SU-DHL-6 (cell line): ENCODE measurements around the gene CD8A.

ENCODE experiments used
- H2AFZ ChIP-seq: fragments of 200-600 bp; sonication (generic); 2 replicates; pipeline ENCODE4 v1.6.1; 2014; ENCODE audit warnings: low read depth, mild to moderate bottlenecking, moderate library complexity, mixed read lengths, antibody characterized with exemption, low read length; ENCODE audit not compliant: severe bottlenecking
- H3F3A ChIP-seq: fragments of 200-600 bp; shearing (Covaris generic); 2 replicates; pipeline ENCODE4 v1.6.0; 2016; ENCODE audit warnings: antibody characterized with exemption, mild to moderate bottlenecking; ENCODE audit not compliant: insufficient read depth
- H3K27ac ChIP-seq: fragments of 200-600 bp; sonication (generic); 2 replicates; pipeline ENCODE4 v1.5.1; 2016; ENCODE audit warnings: low read depth, mild to moderate bottlenecking, low read length, moderate library complexity, mixed read lengths
- H3K27me3 ChIP-seq: fragments of 200-600 bp; sonication (generic), shearing (Covaris generic); 2 replicates; pipeline ENCODE4 v1.6.0; 2014; ENCODE audit warnings: mild to moderate bottlenecking, low read length
- H3K36me3 ChIP-seq: fragments of 200-600 bp; sonication (generic); 2 replicates; pipeline ENCODE4 v1.6.1; 2014; ENCODE audit warnings: mild to moderate bottlenecking, low read length, mixed read lengths
- H3K4me2 ChIP-seq: fragments of 300-600, 200-600 bp; shearing (Covaris generic), sonication (generic); 2 replicates; pipeline ENCODE4 v1.6.0; 2014; ENCODE audit warnings: low read length, low read depth, mild to moderate bottlenecking; ENCODE audit not compliant: poor library complexity, severe bottlenecking
- H3K4me3 ChIP-seq: fragments of 200-600 bp; sonication (generic); 2 replicates; pipeline ENCODE4 v1.5.1; 2014; ENCODE audit warnings: antibody characterized with exemption, low read length, mild to moderate bottlenecking, mixed read lengths; ENCODE audit not compliant: insufficient read depth, poor library complexity, severe bottlenecking
- H3K79me2 ChIP-seq: fragments of 200-600 bp; sonication (generic); 2 replicates; pipeline ENCODE4 v1.6.1; 2014; ENCODE audit warnings: mild to moderate bottlenecking, low read length, moderate library complexity; ENCODE audit not compliant: insufficient read depth
- H3K9ac ChIP-seq: fragments of 200-600 bp; sonication (generic); 2 replicates; pipeline ENCODE4 v1.7.0; 2014; ENCODE audit warnings: mild to moderate bottlenecking, low read length
- H3K9me2 ChIP-seq: fragments of 200-600 bp; sonication (generic); replicated peaks from 2 replicates; pipeline ENCODE4 v1.6.1; 2014; ENCODE audit warnings: low read length; ENCODE audit not compliant: insufficient read depth
- H3K9me3 ChIP-seq: fragments of 200-600 bp; sonication (generic); 2 replicates; pipeline ENCODE4 v1.6.1; 2014; ENCODE audit warnings: low read length, mixed read lengths; ENCODE audit not compliant: insufficient read depth
- H4K20me1 ChIP-seq: fragments of 200-600 bp; sonication (generic); 2 replicates; pipeline ENCODE4 v1.6.1; 2014; ENCODE audit warnings: low read depth, mild to moderate bottlenecking, antibody characterized with exemption, low read length, moderate library complexity, mixed read lengths
- EZH2phosphoT487 ChIP-seq: fragments of 200-600 bp; sonication (generic), shearing (Covaris generic); conservative IDR thresholded peaks from 2 replicates; pipeline ENCODE4 v1.6.1; 2018; ENCODE audit warnings: mild to moderate bottlenecking, antibody characterized with exemption, low read length, moderate library complexity, mixed read lengths
- TF ChIP-seq, protein P1 (sequence below): fragments of 200-600 bp; sonication (generic); IDR thresholded peaks from one replicate; pipeline ENCODE4 v1.5.1; 2017; ENCODE audit warnings: antibody characterized with exemption, mild to moderate bottlenecking, low read length, moderate library complexity; ENCODE audit not compliant: insufficient read depth, poor library complexity, severe bottlenecking

CD8A gene

DNA sequence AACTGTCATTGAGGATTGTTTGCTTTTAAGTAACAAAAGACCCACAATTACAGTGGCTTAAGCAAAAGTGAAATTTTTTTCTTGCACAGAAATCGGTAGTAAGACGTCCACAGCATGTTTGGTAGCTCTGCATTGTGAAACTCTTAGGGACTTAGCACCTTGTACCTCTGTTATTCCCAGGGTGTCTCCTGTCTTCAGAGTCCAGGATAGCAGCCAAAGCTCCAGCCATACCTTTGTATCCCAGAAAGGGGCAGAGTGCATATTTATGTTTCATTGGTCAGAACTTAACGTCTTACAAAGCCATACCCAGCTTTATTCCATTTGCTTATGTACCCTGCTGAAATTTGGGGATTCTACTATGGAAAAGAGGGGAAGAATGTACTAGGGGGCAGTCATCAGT lies 37.8 kb downstream of the CD8A start:
- no peak overlapping the region for H2AFZ ChIP-seq
- no peak overlapping the region for H3K9ac ChIP-seq
- no peaks in the 10 kb centered on the region for H3F3A ChIP-seq
- H3K27ac ChIP-seq: no peak overlapping the region
- TF ChIP-seq EZH2phosphoT487: no peak
- TF ChIP-seq, protein P1, sequence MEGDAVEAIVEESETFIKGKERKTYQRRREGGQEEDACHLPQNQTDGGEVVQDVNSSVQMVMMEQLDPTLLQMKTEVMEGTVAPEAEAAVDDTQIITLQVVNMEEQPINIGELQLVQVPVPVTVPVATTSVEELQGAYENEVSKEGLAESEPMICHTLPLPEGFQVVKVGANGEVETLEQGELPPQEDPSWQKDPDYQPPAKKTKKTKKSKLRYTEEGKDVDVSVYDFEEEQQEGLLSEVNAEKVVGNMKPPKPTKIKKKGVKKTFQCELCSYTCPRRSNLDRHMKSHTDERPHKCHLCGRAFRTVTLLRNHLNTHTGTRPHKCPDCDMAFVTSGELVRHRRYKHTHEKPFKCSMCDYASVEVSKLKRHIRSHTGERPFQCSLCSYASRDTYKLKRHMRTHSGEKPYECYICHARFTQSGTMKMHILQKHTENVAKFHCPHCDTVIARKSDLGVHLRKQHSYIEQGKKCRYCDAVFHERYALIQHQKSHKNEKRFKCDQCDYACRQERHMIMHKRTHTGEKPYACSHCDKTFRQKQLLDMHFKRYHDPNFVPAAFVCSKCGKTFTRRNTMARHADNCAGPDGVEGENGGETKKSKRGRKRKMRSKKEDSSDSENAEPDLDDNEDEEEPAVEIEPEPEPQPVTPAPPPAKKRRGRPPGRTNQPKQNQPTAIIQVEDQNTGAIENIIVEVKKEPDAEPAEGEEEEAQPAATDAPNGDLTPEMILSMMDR: no peak
- no peak overlapping the region for H3K4me2 ChIP-seq
- H3K4me3 ChIP-seq: no peak overlapping the region
- peaks cover 31% of the 10 kb centered on the region for H3K79me2 ChIP-seq
- peaks cover 18% of the 10 kb centered on the region; the same call in 1 of the 2 replicates for H3K9me3 ChIP-seq
- H3K27me3 ChIP-seq: no peaks in the 10 kb centered on the region
- H4K20me1 ChIP-seq: no peaks in the 10 kb centered on the region
- peaks cover 42% of the 10 kb centered on the region for H3K36me3 ChIP-seq
- no peaks in the 10 kb centered on the region for H3K9me2 ChIP-seq

DNA sequence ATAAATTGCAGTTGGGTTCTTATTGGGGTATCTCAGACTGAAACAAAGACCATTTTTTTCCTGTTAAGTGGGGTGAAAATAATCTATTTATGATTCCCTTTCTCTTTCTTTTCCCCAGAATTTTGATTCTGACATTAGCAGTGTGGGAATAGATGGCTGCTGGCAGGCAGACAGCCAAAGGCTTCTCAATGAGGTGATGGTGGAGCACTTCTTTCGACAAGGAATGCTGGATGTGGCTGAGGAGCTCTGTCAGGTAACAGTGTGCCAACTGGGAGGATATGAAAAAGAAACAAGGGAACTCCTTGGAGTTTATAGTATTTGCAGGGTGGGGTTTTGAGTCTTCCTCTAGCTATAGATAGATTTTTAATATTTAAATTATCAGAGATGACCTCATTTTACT lies 38.9 kb downstream of the CD8A start:
- Histone ChIP-seq H3K36me3 (peaks cover 42% of the 10 kb centered on the region), H3F3A (no peaks in the 10 kb centered on the region), H3K27me3 (no peaks in the 10 kb centered on the region), H3K4me2 (no peak overlapping the region), H3K4me3 (no peak overlapping the region), H4K20me1 (no peaks in the 10 kb centered on the region), H3K27ac (no peak overlapping the region), H3K9me2 (no peaks in the 10 kb centered on the region), H3K9ac (no peak overlapping the region), H2AFZ (no peak overlapping the region), H3K9me3 (peaks cover 18% of the 10 kb centered on the region; the same call in 1 of the 2 replicates), H3K79me2 (peaks cover 42% of the 10 kb centered on the region)
- no peak for TF ChIP-seq EZH2phosphoT487
- TF ChIP-seq, protein P1: no peak

DNA sequence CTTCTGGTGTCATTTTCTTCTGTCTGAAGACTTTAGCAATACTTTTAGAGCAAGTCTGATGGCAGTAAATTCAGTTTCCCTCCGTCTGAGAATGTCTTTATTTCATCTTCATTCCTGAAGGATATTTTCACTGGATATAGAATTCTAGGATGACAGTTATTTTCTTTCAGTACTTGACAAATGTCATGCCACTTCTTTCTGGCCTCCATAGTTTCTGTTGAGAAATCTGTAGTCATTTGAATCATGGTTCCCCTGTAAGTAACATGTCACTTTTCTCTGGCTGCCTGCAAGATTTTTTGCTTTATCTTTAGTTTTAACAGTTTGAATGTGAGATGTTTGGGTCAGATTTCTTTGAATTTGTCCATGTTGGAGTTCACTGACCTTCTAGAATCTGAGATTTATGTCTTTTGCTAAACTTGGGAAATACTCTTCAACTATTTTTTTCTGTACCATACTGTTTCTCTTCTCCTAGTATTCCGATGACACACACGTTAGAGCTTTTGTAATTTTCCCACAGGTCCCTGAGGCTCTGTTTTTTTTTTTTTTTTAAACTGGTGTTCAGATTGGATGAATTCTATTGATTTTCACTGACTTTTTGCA lies 40.4 kb downstream of the CD8A start:
- Histone ChIP-seq H3K9me2 (no peaks in the 10 kb centered on the region), H3K9me3 (peaks cover 18% of the 10 kb centered on the region; the same call in 1 of the 2 replicates), H3K9ac (no peak overlapping the region), H3K27ac (no peak overlapping the region), H4K20me1 (no peaks in the 10 kb centered on the region), H3K79me2 (peaks cover 47% of the 10 kb centered on the region), H3K4me3 (no peak overlapping the region), H3K4me2 (no peak overlapping the region), H3K36me3 (peaks cover 46% of the 10 kb centered on the region), H3K27me3 (no peaks in the 10 kb centered on the region), H3F3A (no peaks in the 10 kb centered on the region), H2AFZ (no peak overlapping the region)
- TF ChIP-seq EZH2phosphoT487: no peak
- TF ChIP-seq, protein P1: no peak
